GM21576 (cell line): ENCODE measurements around the gene MMP27.
"Not testable (repeated sequence)": the region's sequence is repeated elsewhere in the genome, so short reads cannot be mapped to it uniquely, and the experiment has no call there.

Experiments
- ATAC-seq: cut with Tn5 transposase; IDR thresholded peaks from one replicate; pipeline ENCODE4 v1.9.1; 2021; ENCODE audit warnings: mild to moderate bottlenecking, moderate library complexity; ENCODE audit not compliant: unreplicated experiment

Gene MMP27, protein sequence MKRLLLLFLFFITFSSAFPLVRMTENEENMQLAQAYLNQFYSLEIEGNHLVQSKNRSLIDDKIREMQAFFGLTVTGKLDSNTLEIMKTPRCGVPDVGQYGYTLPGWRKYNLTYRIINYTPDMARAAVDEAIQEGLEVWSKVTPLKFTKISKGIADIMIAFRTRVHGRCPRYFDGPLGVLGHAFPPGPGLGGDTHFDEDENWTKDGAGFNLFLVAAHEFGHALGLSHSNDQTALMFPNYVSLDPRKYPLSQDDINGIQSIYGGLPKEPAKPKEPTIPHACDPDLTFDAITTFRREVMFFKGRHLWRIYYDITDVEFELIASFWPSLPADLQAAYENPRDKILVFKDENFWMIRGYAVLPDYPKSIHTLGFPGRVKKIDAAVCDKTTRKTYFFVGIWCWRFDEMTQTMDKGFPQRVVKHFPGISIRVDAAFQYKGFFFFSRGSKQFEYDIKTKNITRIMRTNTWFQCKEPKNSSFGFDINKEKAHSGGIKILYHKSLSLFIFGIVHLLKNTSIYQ

DNA sequence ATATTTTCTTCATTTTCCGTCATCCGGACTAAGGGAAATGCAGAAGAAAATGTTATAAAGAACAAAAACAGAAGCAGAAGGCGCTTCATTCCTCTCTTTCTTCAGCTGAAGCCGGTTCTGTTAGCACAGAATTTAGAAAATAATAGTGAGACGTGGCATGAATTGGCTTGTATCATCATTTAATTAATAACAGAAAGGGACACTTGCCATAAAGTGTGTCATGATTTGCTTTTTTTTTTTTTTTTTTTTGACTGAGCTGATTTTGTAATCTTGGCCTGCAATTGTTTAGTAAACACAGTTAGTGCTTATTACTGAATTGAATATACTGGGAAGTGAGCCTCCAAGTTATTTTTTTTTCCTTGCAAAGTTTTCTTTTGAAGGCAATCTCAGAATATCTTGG is at the start of gene MMP27:
TSS of gene MMP27 (minus strand) at position 144 of the 400 bp plus-strand sequence. CDS start at position 89, 55 bp downstream.
- no peak for ATAC-seq

DNA sequence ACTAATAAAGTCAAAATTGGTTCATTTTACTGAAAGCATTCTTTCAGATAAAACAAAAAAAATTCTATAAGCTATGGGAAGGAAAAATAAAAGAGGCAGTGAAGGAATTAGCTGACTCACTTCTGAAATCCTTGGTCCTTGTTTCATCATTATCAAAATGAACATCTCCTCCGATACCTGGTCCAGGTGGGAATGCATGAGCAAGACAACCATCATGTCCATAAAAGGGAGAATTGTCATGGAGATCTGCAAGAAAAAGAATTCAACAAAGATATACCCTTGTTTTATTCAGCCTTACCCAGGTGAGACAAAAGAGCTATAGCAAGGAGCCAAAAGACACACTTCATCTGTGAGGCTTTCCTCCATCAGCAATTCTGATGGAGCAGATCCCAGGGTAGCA is 47.7 kb upstream of the MMP27 start:
- no peak for ATAC-seq

DNA sequence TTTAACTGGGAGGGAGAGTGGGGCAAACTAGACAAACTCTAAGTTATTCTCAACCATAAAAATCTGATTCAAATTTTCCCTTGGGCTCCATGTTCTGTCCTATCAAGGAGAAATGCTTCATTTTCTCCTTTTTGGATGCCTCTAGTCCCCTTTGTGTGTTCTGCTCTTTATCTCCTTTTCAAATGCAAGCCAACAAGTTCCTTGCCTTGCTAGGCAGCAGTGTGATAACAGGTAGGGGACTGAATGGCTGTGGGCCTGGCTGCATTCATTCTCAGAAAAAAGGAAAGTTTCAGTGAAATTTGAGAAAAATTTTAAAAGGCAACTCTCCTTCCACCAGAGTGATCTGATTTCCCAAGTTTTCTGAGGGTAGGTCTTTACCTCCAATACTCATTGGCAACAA is 46.1 kb upstream of the MMP27 start:
- no peak for ATAC-seq

DNA sequence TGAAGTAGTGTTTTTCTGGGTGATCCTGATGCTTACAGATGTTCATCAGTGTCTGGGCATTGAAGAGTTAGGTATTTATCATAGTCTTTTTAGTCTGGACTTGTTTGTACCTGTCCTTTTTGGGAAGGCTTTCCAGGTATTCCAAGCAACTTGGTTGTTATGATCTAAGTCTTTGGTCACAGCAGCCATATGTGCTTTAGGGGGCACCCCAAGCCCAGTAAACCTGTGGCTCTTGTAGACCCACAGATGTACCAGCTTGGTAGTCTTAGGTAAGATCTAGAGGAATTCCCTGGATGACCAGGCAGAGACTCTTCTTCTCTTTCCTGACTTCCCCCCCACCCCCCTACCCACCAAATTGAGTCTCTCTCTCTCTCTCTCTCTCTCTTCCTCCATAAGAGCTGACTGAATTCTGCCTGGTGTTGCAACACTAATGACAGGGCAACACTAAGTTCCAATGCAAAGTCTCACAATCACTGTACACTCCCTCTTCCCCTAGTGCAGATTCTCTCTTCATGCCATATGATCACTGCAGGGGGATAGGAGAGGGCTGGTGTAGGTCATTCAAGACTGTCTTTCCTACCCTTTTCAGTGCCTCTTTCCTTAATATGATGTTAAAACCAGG is 43.6 kb upstream of the MMP27 start:
- no peak for ATAC-seq

DNA sequence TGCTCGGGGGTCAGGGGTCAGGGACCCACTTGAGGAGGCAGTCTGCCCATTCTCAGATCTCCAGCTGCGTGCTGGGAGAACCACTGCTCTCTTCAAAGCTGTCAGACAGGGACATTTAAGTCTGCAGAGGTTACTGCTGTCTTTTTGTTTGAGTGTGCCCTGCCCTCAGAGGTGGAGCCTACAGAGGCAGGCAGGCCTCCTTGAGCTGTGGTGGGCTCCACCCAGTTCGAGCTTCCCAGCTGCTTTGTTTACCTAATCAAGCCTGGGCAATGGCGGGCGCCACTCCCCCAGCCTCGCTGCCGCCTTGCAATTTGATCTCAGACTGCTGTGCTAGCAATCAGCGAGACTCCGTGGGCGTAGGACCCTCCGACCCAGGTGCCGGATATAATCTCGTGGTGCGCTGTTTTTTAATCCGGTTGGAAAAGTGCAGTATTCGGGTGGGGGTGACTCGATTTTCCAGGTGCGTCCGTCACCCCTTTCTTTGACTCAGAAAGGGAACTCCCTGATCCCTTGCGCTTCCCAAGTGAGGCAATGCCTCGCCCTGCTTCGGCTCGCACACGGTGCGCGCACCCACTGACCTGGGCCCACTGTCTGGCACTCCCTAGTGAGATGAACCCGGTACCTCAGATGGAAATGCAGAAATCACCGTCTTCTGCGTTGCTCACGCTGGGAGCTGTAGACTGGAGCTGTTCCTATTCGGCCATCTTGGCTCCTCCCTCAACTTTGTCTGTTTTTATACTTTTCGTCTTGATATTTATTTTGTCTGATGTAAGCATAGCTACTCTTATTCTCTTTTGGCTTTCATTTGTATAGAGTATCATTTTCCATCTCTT is 41.4 kb upstream of the MMP27 start:
- not testable (repeated sequence) for ATAC-seq

DNA sequence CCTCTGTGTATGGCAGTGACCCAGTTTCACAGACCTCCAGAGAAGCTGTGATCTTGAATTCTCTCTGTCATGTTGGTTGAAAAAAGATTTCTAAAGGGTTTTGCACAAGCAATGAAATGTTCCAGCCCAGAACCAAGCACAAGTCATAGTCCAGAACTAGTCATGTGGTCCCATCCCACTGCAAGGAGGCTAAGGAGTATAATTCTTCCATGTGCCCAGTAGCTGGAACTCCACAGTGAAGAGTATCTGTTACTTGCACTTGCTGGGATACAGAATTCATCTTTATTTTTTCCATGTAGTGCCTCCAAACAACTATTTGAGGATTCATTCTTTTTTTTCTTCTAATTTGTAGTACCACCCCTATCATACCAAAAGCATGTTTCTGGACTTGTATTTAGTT is 29.1 kb upstream of the MMP27 start:
- ATAC-seq = no peak

DNA sequence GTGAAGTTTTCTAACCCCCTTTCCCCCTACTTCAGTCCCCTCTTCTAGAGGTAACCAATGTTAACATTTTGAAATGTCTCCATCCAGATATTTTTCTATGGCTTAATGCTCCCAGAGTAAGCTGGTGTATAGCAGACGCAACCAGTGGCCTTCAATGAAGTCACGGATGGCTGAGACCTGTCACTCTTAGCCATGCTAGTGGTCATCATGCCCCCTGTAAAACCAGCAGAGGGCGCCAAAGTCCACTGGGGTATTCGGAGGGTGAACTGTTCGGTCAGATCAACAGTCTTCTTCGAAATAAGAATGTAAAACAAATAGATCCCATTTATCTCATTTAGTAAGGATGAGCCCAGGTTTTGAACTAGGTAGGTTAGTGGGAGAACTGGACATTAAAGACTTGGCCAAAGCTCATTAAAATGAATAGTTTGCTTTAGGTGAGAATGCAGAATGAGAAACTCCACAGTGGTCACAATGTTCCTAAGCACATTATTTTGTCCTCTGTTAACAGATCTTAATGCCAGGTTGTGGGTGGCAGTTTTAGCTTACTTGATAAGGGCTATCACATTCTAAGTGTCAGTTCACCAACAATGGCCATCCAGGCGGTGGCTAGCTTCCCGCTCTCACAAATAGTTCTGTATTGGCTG is 27.8 kb upstream of the MMP27 start:
- peak; percentile 90 for ATAC-seq

DNA sequence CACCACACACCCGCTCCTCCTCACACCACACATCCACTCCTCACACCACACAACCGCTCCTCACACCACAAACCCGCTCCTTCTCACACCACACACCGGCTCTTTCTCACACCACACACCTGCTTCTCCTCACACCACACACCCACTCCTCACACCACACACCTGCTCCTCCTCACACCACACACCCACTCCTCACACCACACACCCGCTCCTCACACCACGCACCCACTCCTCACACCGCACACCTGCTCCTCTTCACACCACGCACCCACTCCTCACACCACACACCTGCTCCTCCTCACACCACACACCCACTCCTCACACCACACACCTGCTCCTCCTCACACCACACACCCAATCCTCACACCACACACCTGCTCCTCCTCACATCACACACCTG is 25.4 kb upstream of the MMP27 start:
- ATAC-seq = not testable (repeated sequence)

DNA sequence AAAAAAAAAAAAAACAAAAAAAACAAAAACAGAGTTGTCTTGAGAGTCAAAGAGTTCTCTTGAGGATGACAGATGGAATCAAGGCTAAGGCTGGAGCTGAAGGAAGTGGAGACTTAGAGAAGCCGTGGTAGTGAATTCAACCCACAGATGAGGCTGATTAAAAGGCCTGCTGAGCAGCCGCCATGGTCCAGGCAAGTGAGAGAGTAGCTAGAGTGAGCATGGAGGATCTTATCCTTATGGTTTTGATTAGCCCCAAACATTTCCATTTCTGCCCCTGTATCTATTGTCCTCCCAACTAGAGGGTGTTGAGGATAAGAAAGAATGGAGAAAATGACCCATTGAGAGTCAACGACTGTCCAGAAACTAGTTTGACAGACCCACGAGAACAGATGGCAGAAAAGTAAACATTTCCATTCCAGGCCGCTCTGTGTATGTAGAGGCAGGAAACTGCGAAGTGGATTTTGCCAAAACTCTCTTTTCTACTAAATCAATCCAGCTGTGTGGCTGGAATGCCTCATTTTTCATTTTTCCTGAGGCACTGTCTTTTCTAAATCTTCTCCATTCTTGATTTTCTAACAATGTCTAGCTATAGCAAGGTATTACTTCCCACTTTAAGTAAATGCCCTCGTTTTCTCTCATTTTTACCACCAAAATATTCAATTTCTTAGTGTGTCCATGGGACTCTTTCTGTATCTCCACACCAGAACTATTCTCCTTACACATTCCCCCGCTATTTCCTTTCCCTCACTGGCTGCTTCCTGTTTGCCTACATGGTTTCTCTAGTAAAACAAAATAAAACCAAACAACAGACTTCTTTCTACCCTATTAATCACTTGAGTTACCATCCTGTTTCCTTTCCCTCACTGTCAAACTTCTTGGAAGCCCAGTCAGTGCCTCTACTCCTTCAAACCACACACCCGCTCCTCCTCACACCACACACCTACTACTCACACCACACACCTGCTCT is 24.6 kb upstream of the MMP27 start:
- ATAC-seq = no peak

DNA sequence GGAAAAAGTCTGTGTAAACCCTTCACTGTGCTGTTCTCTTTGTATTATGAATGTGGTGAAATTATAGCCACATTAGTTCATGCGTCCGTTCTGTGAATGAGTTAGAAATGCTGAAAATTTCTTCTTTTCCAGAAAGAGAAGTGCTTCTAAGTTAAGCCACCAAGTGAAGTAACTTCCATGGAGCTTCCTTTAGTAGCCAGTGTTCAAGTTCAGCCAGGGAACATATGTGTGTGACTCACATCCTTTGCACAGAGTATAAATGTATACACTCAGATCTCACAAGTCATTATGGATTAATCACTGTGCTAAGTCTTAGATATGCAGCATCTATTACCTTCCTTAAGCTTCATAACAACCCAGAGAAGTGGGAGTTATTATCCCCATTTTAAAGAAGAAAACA is 22.3 kb upstream of the MMP27 start:
- no peak for ATAC-seq

DNA sequence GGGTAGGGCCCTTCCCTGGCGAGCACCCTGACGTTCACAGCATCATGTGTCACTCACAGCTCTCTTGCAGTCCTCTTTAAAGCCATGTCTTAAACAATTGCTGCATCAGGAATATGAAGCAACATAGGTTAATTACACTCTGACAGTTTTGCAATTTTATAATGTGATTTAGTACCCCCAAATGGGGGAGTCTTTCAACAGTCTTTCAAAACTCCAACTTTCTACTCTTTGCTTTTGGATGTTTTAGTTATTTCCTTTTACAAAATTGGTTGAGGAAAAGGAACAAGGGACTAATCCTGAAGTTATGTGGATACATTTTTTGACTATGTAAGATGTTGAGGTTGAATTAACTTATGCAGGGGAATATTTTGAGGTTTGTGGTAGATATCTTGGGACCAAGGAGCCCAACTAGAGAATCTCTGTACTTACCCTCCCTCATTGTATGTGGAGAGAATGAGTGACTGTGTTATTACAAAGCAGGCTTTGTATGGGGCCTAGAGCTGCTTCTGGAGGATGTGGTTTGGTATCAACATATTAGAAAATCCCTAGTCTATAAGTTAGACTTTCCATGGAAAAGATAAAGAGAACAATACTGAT is 19.4 kb upstream of the MMP27 start, which contains the start of gene MMP8:
TSS of gene MMP8 (minus strand) at position 51 of the 597 bp plus-strand sequence. CDS start 99 bp downstream, outside the sequence.
- no peak for ATAC-seq

DNA sequence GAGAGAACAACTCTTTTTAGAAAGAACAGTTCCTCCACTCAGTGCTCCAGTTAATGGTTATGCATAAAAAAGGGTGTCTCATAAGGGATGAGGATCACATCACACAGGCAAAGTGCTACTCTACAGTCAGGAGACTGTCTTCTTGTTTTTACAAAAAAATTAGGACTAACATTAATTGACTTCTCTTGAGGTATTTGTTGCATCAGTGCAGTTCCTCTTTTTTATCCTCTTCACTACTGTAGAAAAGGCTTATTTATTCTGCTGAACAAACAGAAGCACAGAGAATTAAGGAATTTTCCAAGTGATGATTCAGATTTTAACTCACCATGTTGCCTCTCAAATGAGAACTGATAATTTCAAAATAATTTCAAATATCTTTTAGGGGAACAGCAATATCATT is 17.3 kb upstream of the MMP27 start:
- no peak for ATAC-seq

DNA sequence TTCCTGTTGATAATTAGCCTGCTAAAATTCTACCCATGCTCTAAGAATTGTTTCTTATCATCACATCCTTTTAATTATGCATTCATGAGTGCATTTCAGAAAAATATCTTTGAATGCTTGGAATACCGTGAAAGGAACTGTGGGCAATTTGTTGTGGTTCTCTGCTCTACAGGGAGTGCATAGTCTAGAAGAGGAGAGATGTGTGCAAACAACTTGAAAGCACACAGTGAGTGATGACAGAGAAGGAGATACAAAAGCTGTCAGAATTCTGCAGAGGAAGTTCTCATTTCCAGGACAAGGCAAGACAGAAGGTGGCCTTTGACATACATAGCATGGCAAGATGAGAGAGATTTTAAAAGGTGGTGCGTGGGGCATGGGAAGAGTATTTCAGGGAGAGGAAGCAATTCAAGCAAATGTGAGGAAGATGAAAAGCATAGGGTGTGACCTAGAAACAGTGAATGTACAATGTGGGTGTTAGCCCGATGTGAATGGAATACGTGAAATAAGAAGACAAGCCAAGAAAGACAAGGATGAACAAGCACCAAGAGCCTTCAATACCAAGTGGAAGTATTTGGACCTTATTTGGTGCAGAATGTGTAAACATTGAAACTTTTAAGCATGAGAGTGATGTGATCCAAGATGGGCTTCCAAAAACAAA is 14.2 kb upstream of the MMP27 start:
- ATAC-seq = no peak

DNA sequence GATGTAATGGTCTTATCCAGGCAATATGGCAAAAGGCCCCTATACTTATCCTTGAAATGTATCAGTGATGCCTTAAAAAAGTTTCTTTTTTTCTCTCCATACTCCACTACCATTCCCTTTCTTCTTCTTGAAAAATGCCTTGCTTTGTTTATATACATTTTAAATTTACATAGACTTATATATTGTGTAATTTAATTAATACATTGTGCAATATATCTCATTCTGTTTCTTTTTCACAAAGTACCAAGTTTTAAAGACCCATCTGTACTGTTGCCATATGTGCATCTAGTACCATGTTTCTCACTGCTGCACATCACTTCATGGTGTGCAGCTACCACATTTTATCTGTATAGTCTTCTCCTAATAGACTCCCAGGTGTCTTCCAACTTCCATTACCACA is 11.7 kb upstream of the MMP27 start:
- no peak for ATAC-seq

DNA sequence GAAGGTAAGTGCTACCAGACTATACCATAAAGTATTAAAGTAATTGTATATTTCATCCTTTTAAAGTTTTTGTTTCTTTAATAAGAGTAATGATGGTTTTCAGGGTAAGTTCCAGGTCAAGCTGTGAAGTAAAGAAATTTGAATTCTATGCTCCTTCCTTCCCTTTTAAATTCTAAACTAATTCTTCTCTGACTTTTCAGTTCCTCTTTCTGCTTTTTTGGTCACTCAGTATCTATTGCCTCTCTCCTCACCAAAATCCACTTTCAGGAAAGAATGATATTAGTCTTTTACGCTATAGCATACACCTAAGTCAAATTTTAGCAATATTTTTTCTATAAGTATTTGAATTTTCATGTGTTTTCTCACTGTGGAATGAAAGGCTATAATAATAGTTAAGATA is 11.0 kb upstream of the MMP27 start:
- ATAC-seq = peak; percentile 84

DNA sequence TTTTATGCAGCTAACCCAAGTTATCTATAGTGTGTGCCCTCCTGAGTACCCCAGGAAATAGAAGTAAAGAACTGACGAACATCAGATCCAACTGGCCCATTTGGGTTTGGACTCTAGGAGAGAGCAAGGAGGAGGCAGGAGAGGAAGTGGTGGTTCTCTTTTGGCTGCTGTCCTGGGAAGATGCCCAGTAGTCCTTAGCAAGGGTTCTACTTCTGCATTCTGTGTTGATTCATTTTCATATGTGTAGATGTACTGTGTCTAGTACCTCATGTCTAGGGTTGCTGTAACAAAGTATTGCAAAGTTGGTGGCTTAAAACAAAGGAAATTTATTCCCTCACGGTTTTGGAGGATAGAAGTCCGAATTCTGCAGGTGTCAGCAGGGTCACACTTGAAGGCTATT is 6.6 kb upstream of the MMP27 start:
- no peak for ATAC-seq

DNA sequence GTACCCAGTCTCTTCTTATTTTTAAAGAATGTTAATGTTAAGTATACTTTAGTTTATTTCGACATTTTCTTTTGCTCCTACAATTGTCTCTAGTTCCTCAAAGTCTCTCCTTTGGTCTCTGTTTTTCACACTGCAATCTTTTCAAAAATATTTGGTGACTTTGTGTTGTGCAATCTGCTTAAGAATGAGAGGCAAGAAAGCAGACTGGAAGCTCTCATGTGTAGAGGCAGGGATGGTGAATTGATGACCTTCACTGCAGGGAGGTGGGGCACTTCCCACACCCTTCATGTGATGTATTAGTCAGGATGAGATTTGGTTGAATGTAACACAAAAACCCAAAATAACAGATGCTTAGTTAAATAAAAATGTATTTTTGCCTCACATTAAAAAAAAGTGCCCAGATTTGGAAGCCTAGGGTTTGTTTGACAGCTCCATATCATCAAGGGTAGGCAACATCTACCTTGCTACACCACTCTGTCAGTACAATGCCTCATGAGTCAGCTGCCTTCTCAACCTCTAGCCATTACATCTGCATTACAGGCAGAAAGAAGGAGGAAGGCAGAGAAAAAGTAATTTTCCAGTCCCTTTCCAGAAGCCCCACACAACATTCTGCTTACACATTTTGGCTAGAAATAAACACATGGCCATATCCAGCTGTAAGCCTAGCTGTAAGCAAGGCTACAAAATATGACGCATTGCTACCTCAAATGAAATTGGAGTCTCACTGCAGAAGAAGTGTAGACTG is 3.8 kb upstream of the MMP27 start:
- ATAC-seq = no peak

DNA sequence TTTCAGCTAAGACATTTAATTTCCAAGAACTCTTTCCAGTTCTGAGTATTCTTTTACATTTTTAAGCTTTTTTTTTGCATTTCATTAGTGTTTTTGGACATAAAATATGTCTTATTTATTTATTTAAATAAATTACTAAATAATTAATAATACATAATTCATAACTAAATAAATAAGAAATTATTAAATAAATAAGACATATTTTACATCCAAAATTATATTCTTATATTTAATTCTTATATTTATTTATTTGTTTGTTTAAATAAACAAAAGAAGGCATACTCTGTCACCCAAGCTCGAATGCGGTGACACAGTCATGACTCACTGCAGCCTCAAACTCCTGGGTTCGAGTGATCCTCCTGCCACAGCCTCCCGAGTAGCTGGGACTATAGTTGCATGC is 3.1 kb upstream of the MMP27 start:
- no peak for ATAC-seq
